Mammary epithelial cell (primary cell): ENCODE measurements around the gene MSS51.

Source experiments
- CTCF ChIP-seq, 2 donors: IDR thresholded peaks in 1 of 2; conservative IDR thresholded peaks in 1 of 2; 2 replicates each; pipeline ENCODE4 v1.5.1; 2011 to 2012; ENCODE audit warnings: inconsistent platforms in 2 of 2, low read length in 2 of 2, mild to moderate bottlenecking in 2 of 2, control low read depth in 1 of 2, low read depth in 1 of 2; ENCODE audit not compliant: insufficient read depth in 1 of 2; ENCODE audit errors: extremely low read depth in 1 of 2
- EZH2 ChIP-seq: IDR thresholded peaks from 2 replicates; pipeline ENCODE4 v1.6.1; 2012; ENCODE audit warnings: low read length, inconsistent platforms, borderline replicate concordance

- TF ChIP-seq CTCF (conservative IDR thresholded peaks at IDR 0.05 in 1 of 2, IDR thresholded peaks at IDR 0.05 in 1 of 2; ENCODE audit: extremely low read depth in 1 of 2, insufficient read depth in 1 of 2, low read depth in 1 of 2, low read length in 2 of 2) (no peak), EZH2 (no peak)
These were observed 23.0 kb upstream of the MSS51 start for GRCh38 chr10:73456187-73456890.
